ENCODE results near the gene ZNF229. TPM values are rescaled to one million over a fixed set of nuclear protein-coding genes. Genes with fewer than 3 reads are reported as not detected.
"Not testable (repeated sequence)": the region's sequence is repeated elsewhere in the genome, so short reads cannot be mapped to it uniquely, and the experiment has no call there.

ZNF229 gene
- total and polyA plus RNA-seq, 5 donors, result 3.3 to 7.8 (median 7.2) TPM

DNA sequence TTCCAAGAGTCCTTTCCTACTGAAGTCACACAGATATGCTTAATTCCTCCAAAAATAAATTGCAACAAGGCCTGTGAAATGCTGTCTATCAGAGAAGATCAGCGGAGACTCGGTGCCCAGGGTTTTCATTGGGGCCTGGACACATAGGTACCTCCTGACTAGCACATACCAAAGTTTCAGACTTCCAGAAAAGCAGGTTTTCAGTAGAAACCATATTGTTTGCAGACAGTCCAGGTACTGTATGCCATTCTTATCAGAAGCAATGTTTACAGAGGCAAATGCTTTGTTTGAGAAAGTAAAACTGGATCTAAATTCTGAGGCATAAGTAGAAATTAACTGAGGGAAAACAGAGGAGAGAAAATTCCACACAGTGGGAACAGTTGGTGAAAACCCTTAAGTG, 12.8 kb downstream of the ZNF229 start:
- DNase-seq (no peak), ATAC-seq (no peak)
- no peak overlapping the region for H3K4me3 ChIP-seq (ENCODE audit: low read length)
- no peaks in the 10 kb centered on the region for H3K4me1 ChIP-seq (ENCODE audit: control insufficient read depth, insufficient read depth, low read length)
- WGBS, result over 99% methylated on average over 2 of the region's 2 CpGs
- no peak overlapping the region for H3K27ac ChIP-seq (ENCODE audit: low read length)
- intact Hi-C loops (cut with DNase I), result no loop called here
- H3K27me3 ChIP-seq (ENCODE audit: control insufficient read depth, insufficient read depth), result no peaks in the 10 kb centered on the region
- H3K9me3 ChIP-seq (ENCODE audit: control insufficient read depth, low read length), result peaks cover 20% of the 10 kb centered on the region

DNA sequence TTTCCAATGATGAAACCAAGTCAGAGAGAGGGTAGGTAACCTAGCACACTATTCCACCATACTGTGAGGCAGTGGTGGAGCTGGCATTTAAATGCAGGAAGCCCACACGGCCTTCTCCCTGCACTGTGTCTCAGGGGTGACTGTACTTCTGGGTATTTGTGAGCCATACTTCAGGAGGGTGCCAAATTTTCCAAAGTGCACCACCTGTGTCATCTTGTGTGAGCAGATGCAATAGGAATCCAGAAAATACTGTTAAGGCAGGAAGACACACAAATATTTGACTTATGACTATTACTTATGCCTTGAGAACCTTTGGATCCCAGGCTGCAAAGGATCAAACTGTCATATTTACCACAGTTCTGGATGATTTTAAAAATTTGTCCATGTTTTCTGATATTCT, 17.3 kb downstream of the ZNF229 start:
- H3K27me3 ChIP-seq (ENCODE audit: control insufficient read depth, insufficient read depth), result no peaks in the 10 kb centered on the region
- ATAC-seq (no peak), DNase-seq (no peak)
- no peak overlapping the region for H3K27ac ChIP-seq (ENCODE audit: low read length)
- 94% methylated on average over 1 of the region's 1 CpG for WGBS
- no peaks in the 10 kb centered on the region for H3K4me1 ChIP-seq (ENCODE audit: control insufficient read depth, insufficient read depth, low read length)
- no peak overlapping the region for H3K4me3 ChIP-seq (ENCODE audit: low read length)
- peaks cover 27% of the 10 kb centered on the region for H3K9me3 ChIP-seq (ENCODE audit: control insufficient read depth, low read length)
- intact Hi-C loops (cut with DNase I), result no loop called here

DNA sequence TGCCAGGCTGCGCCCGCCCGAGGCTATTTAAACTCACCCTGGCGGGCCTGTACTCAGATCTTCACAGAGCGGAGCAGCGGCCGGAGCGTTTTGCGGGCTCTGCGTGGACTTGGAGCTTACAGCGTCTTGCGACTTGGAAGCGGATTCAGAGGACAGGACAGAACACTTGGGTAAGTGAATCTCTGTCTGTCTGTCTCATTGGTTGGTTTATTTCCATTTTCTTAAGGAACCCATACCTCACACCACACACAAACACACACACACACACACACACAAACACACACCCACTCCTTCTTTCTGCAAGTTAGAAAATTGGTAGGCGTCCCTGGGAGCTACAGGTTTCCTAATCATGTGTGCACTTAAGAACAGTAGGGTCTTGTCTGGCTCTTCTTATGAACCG, 32.7 kb downstream of the ZNF229 start:
- H3K9me3 ChIP-seq (ENCODE audit: control insufficient read depth, low read length); H3K4me3 ChIP-seq (ENCODE audit: low read length); H3K27me3 ChIP-seq (ENCODE audit: control insufficient read depth, insufficient read depth); ATAC-seq; H3K27ac ChIP-seq (ENCODE audit: low read length); H3K4me1 ChIP-seq (ENCODE audit: control insufficient read depth, insufficient read depth, low read length); intact Hi-C loops (cut with DNase I); DNase-seq: not testable (repeated sequence)
- WGBS, result 85% methylated on average over 8 of the region's 15 CpGs

DNA sequence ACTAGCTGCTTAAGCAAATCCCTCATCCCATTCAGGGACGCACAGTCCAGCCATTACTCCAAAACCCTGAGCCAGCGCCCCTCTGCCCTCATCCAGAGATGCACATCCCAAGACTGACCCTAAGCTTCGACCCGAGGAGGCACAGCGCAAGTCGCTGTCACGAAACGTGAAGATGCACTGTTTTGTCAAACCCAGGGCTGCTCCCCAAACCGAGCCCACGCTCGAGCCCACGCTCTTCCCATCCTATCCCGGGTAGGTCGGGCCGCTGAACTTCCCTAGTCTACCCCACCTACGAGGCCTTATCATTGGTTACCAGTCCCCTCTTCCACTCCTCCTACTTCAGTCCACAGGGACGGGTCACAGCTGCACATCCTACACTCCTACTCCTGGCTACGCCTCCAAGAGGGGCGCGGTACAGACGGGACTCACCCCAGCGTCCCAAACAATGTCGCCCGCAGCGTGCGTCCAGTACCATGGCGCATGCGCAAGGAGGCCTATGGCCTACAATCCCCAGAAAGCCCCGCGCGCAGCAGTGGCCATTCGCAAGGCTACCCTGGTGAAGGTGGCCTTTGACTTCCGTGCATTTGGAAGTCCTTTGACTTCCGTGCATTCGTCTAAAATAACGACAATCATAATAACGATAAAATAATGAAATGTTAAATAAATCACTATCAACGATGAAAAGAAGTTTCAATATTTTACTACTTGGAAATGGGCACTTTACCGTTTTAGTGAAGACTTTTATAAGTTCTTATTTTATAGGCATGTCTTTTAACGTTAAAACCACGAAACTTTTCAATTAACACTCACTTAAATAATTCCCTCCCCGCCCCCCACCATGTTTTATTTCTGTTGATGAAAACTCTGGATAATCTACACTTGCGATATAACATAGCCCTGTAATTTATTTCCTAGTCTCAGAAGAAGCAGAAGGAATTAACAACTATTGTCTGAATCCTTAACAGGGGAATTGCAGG, 46.8 kb downstream of the ZNF229 start, which contains the start of gene ZNF285:
ZNF285 (minus strand) TSS at position 470 of the 977 bp plus-strand sequence. CDS start 4,395 bp downstream, outside the sequence.
- Histone ChIP-seq H3K4me1 (ENCODE audit: control insufficient read depth, insufficient read depth, low read length) (no peaks in the 10 kb centered on the region), H3K4me3 (ENCODE audit: low read length) (peak within 1 kb of the TSS; percentile 46), H3K9me3 (ENCODE audit: control insufficient read depth, low read length) (peaks cover 1% of the 10 kb centered on the region), H3K27ac (ENCODE audit: low read length) (no peak within 1 kb of the TSS), H3K27me3 (ENCODE audit: control insufficient read depth, insufficient read depth) (no peaks in the 10 kb centered on the region)
- WGBS, result 6% methylated on average over 43 of the region's 43 CpGs
- intact Hi-C loops (cut with DNase I), result no loop called here
- ATAC-seq, result peak; percentile 100
- peak; percentile 97 to 99 (median 98) for DNase-seq

DNA sequence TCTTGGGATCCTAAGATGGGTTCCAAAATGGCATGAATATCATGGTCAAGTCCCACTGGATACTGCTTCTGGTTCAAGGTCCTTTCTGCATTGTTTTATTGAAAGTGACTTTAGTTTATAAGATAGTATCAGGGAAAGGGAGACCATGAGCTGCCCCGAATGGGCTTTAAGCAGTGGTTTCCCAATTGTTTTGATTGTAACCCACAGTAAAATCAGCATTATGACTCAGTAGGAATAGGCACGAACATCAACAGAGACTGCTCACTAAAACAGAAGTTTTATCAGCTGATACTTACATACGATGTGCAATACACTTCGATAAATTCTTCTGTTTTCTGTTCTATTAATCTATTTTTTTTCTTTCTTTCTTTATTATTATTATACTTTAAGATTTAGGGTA, 59.0 kb downstream of the ZNF229 start:
- H3K27me3 ChIP-seq (ENCODE audit: control insufficient read depth, insufficient read depth); H3K27ac ChIP-seq (ENCODE audit: low read length); intact Hi-C loops (cut with DNase I); DNase-seq; H3K4me3 ChIP-seq (ENCODE audit: low read length); H3K9me3 ChIP-seq (ENCODE audit: control insufficient read depth, low read length); H3K4me1 ChIP-seq (ENCODE audit: control insufficient read depth, insufficient read depth, low read length); ATAC-seq: not testable (repeated sequence)
- 95% methylated on average over 4 of the region's 4 CpGs for WGBS

Other genes with a start within 250 kb of the ZNF229 start
- gene ZNF227, start 235.9 kb downstream of the ZNF229 start, total RNA-seq, result 10 to 100 TPM; 13.2 to 16.0 (median 15.0) TPM
- 5.2 TPM for gene ZNF227, start 235.9 kb downstream of the ZNF229 start, polyA plus RNA-seq
- gene ZNF233, start 188.6 kb downstream of the ZNF229 start, total RNA-seq, result 1 to 10 TPM; 3.4 to 8.8 (median 6.4) TPM
- 3.2 TPM for gene ZNF233, start 188.6 kb downstream of the ZNF229 start, polyA plus RNA-seq
- gene ZNF235, start 143.4 kb downstream of the ZNF229 start, total RNA-seq, result 1 to 10 TPM; 5.0 to 5.2 (median 5.1) TPM
- 3.0 TPM for gene ZNF235, start 143.4 kb downstream of the ZNF229 start, polyA plus RNA-seq
- gene ZNF112, start 91.8 kb downstream of the ZNF229 start, total RNA-seq, result 1 to 10 TPM; 5.2 to 7.3 (median 5.9) TPM
- gene ZNF112, start 91.8 kb downstream of the ZNF229 start, polyA plus RNA-seq, result 2.6 TPM
- 1 to 10 TPM; 2.7 to 5.5 (median 3.9) TPM for gene ZNF285, start 46.9 kb downstream of the ZNF229 start, total RNA-seq
- 2.2 TPM for gene ZNF285, start 46.9 kb downstream of the ZNF229 start, polyA plus RNA-seq
- gene ZNF180, start 52.0 kb upstream of the ZNF229 start, total RNA-seq, result 1 to 10 TPM; 5.3 to 6.5 (median 6.0) TPM
- gene ZNF180, start 52.0 kb upstream of the ZNF229 start, polyA plus RNA-seq, result 2.6 TPM
- not detected for gene CEACAM20, start 81.2 kb upstream of the ZNF229 start, total RNA-seq
- gene CEACAM20, start 81.2 kb upstream of the ZNF229 start, polyA plus RNA-seq, result not detected
- not detected for gene IGSF23, start 165.1 kb upstream of the ZNF229 start, total RNA-seq
- gene IGSF23, start 165.1 kb upstream of the ZNF229 start, polyA plus RNA-seq, result not detected
- 10 to 100 TPM; 25.0 to 44.8 (median 33.9) TPM for gene PVR, start 195.4 kb upstream of the ZNF229 start, total RNA-seq
- 27.3 TPM for gene PVR, start 195.4 kb upstream of the ZNF229 start, polyA plus RNA-seq
- gene CEACAM19, start 223.0 kb upstream of the ZNF229 start, total RNA-seq, result 1 to 10 TPM; 1.8 to 6.1 (median 2.3) TPM
- 4.4 TPM for gene CEACAM19, start 223.0 kb upstream of the ZNF229 start, polyA plus RNA-seq